K562 (cell line): Measurements from ENCODE around the gene MAPKAPK2. TPM values are rescaled to one million over a fixed set of nuclear protein-coding genes. Genes with fewer than 3 reads are reported as not detected.

Source experiments
- FOXA3 ChIP-seq, 2 experiments: fragments of 450-650 bp in 1 of 2; sonication (generic) in 1 of 2; formaldehyde crosslinking; IDR thresholded peaks in 1 of 2; conservative IDR thresholded peaks in 1 of 2; 2 replicates each; pipeline versions ENCODE4 v1.4.0 to v1.8.0; 2020 to 2022; ENCODE audit warnings: mild to moderate bottlenecking in 2 of 2, missing genetic modification reagents in 1 of 2
- NR3C1 ChIP-seq: sonication (generic); formaldehyde crosslinking; IDR thresholded peaks from 2 replicates; pipeline ENCODE4 v1.8.1; 2022; ENCODE audit warnings: missing genetic modification reagents
- RB1 ChIP-seq: fragments of 450-650 bp; IDR thresholded peaks from 2 replicates; pipeline ENCODE4 v1.6.1; 2017; ENCODE audit warnings: low read depth, mild to moderate bottlenecking
- SIN3A ChIP-seq, 2 experiments: fragments of 150-350 bp in 1 of 2; IDR thresholded peaks; 2 replicates each; pipeline ENCODE4 v1.6.1; 2011 to 2016; ENCODE audit warnings: borderline replicate concordance in 2 of 2, low read depth in 2 of 2, low read length in 2 of 2, mild to moderate bottlenecking in 2 of 2, moderate library complexity in 2 of 2; ENCODE audit not compliant: control insufficient read depth in 1 of 2
- ZNF212 ChIP-seq: fragments of 450-650 bp; formaldehyde crosslinking; IDR thresholded peaks from 2 replicates; pipeline ENCODE4 v1.4.0; 2020; ENCODE audit warnings: mild to moderate bottlenecking
- ZNF41 ChIP-seq: fragments of 250-450 bp; sonication (Bioruptor Pico); conservative IDR thresholded peaks from 2 replicates; pipeline ENCODE4 v1.4.0; 2020; ENCODE audit warnings: mild to moderate bottlenecking
- polyA plus RNA-seq, 8 experiments: library from polyadenylated mRNA; depleted of rRNA in 4 of 8; stranded (reverse) in 5 of 8; unstranded in 3 of 8; fragments of >200 nt; fragmentation: Nextera tagmentation in 2 of 8; fragmentation: Illumina TruSeq in 1 of 8; extraction: Ambion mirVana in 2 of 8; extraction: Trizol in 1 of 8; gene quantifications; 2 replicates each; pipeline versions ENCODE4 v1.2.1 to v1.2.3, GENCODE V29; 2011 to 2014; ENCODE audit warnings: inconsistent platforms in 1 of 8, missing spikeins in 1 of 8
- total RNA-seq, 7 experiments: library from RNA; depleted of rRNA in 6 of 7; stranded (reverse); fragments of >200 nt in 6 of 7; fragmentation: Illumina TruSeq in 2 of 7; extraction: Trizol in 2 of 7; gene quantifications; 2 replicates each; pipeline versions ENCODE4 v1.2.1 to v1.2.3, GENCODE V29; 2011 to 2021; ENCODE audit warnings: low replicate concordance in 1 of 7
- TF ChIP-seq, protein P1 (sequence below): IDR thresholded peaks from 2 replicates; pipeline ENCODE4 v1.6.1; 2011; ENCODE audit warnings: borderline replicate concordance, low read depth, mild to moderate bottlenecking, moderate library complexity, low read length; ENCODE audit not compliant: insufficient read depth, poor library complexity, severe bottlenecking
- TF ChIP-seq, protein P2 (sequence below): fragments of 450-650 bp; IDR thresholded peaks from 2 replicates; pipeline ENCODE4 v1.6.1; 2016; ENCODE audit warnings: mild to moderate bottlenecking

MAPKAPK2 gene
- total and polyA plus RNA-seq, 9 of the 15 experiments (the other 6 are each of a cell fraction or from before 2014, with no cell fraction given): 0.63 to 94.2 (median 52.1) TPM

DNA sequence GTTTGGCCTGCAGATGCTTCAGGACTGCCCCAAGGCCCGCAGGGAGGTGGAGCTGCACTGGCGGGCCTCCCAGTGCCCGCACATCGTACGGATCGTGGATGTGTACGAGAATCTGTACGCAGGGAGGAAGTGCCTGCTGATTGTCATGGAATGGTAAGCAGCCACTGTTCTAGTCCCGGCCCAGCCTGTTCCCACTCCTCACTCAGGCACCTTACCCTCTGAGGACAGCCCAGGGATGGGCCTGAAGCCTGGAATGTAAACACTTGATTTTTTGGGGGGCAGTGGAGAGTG is 43.9 kb downstream of the MAPKAPK2 start (continued):
- TF ChIP-seq, protein P1, sequence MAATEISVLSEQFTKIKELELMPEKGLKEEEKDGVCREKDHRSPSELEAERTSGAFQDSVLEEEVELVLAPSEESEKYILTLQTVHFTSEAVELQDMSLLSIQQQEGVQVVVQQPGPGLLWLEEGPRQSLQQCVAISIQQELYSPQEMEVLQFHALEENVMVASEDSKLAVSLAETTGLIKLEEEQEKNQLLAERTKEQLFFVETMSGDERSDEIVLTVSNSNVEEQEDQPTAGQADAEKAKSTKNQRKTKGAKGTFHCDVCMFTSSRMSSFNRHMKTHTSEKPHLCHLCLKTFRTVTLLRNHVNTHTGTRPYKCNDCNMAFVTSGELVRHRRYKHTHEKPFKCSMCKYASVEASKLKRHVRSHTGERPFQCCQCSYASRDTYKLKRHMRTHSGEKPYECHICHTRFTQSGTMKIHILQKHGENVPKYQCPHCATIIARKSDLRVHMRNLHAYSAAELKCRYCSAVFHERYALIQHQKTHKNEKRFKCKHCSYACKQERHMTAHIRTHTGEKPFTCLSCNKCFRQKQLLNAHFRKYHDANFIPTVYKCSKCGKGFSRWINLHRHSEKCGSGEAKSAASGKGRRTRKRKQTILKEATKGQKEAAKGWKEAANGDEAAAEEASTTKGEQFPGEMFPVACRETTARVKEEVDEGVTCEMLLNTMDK: no peak
- TF ChIP-seq NR3C1 (CRISPR knock-in tag) (no peak), ZNF212 (no peak), ZNF41 (CRISPR knock-in tag) (no peak), FOXA3 (CRISPR knock-in tag; conservative IDR thresholded peaks at IDR 0.05 in 1 of 2, IDR thresholded peaks at IDR 0.05 in 1 of 2) (no peak), RB1 (no peak), SIN3A (IDR thresholded peaks at IDR 0.05; ENCODE audit: borderline replicate concordance in 2 of 2, control insufficient read depth in 1 of 2, low read depth in 2 of 2, low read length in 2 of 2) (no peak)
- TF ChIP-seq, protein P2, sequence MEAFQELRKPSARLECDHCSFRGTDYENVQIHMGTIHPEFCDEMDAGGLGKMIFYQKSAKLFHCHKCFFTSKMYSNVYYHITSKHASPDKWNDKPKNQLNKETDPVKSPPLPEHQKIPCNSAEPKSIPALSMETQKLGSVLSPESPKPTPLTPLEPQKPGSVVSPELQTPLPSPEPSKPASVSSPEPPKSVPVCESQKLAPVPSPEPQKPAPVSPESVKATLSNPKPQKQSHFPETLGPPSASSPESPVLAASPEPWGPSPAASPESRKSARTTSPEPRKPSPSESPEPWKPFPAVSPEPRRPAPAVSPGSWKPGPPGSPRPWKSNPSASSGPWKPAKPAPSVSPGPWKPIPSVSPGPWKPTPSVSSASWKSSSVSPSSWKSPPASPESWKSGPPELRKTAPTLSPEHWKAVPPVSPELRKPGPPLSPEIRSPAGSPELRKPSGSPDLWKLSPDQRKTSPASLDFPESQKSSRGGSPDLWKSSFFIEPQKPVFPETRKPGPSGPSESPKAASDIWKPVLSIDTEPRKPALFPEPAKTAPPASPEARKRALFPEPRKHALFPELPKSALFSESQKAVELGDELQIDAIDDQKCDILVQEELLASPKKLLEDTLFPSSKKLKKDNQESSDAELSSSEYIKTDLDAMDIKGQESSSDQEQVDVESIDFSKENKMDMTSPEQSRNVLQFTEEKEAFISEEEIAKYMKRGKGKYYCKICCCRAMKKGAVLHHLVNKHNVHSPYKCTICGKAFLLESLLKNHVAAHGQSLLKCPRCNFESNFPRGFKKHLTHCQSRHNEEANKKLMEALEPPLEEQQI: no peak
